Vagina (tissue), 2 donors: Measurements from ENCODE around the gene RPL7A.

ENCODE experiments used
- POLR2AphosphoS5 ChIP-seq, 2 donors: sonication (generic); formaldehyde crosslinking; IDR thresholded peaks; one replicate each; pipeline ENCODE4 v1.9.0; 2017; ENCODE audit warnings: antibody characterized with exemption in 2 of 2, mild to moderate bottlenecking in 2 of 2, low read depth in 1 of 2; ENCODE audit not compliant: insufficient read depth in 1 of 2
- TF ChIP-seq, protein P1 (sequence below), 3 experiments: fragments of 450-650 bp in 2 of 3; fragments of 200-600 bp in 1 of 3; sonication (generic) in 1 of 3; IDR thresholded peaks; one replicate each; pipeline ENCODE4 v1.5.1; 2017 to 2019; ENCODE audit warnings: antibody characterized with exemption in 3 of 3, mild to moderate bottlenecking in 2 of 3, moderate library complexity in 2 of 3

GRCh38 chr9:133346021-133346785, 1.8 kb upstream of the RPL7A start:
- TF ChIP-seq, protein P1, sequence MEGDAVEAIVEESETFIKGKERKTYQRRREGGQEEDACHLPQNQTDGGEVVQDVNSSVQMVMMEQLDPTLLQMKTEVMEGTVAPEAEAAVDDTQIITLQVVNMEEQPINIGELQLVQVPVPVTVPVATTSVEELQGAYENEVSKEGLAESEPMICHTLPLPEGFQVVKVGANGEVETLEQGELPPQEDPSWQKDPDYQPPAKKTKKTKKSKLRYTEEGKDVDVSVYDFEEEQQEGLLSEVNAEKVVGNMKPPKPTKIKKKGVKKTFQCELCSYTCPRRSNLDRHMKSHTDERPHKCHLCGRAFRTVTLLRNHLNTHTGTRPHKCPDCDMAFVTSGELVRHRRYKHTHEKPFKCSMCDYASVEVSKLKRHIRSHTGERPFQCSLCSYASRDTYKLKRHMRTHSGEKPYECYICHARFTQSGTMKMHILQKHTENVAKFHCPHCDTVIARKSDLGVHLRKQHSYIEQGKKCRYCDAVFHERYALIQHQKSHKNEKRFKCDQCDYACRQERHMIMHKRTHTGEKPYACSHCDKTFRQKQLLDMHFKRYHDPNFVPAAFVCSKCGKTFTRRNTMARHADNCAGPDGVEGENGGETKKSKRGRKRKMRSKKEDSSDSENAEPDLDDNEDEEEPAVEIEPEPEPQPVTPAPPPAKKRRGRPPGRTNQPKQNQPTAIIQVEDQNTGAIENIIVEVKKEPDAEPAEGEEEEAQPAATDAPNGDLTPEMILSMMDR (IDR thresholded peaks at IDR 0.05) = no peak
- no peak for TF ChIP-seq POLR2AphosphoS5 (IDR thresholded peaks at IDR 0.05; ENCODE audit: insufficient read depth in 1 of 2, low read depth in 1 of 2)
